Urothelium cell line (cell line): Measurements from ENCODE around the gene SYT9.
A peak's percentile ranks its signal among the peaks of the same experiment; 100 is the strongest.

Source experiments
- DNase-seq: peaks from one replicate; pipeline ENCODE4 v3.0.0; 2011; ENCODE audit warnings: low spot score, mixed read lengths
- FAIRE-seq: peaks from 2 replicates; lab custom pipeline; 2011; peaks lifted over from hg19 to GRCh38; lab: Jason Lieb, UNC

SYT9 gene

GRCh38 chr11:7270233-7270865, 18.6 kb downstream of the SYT9 start:
- FAIRE-seq = no peak

GRCh38 chr11:7272373-7272772, 20.7 kb downstream of the SYT9 start:
- no peak for DNase-seq
- FAIRE-seq = no peak

More at GRCh38 chr11:7270233-7270865, 18.6 kb downstream of the SYT9 start:
- DNase-seq = no peak

- DNase-seq (no peak), FAIRE-seq (no peak)
Observed at GRCh38 chr11:7275133-7275532, 23.4 kb downstream of the SYT9 start.

GRCh38 chr11:7278314-7278917, 26.7 kb downstream of the SYT9 start:
- FAIRE-seq (no peak), DNase-seq (peak; percentile 37)

- FAIRE-seq (no peak), DNase-seq (no peak)
Observed at GRCh38 chr11:7279676-7280075, 28.0 kb downstream of the SYT9 start.

GRCh38 chr11:7281079-7281478, 29.4 kb downstream of the SYT9 start:
- FAIRE-seq = peak; percentile 83
- peak; percentile 76 for DNase-seq

GRCh38 chr11:7281809-7282208, 30.1 kb downstream of the SYT9 start:
- DNase-seq (no peak), FAIRE-seq (no peak)

- FAIRE-seq (no peak), DNase-seq (no peak)
Observed at GRCh38 chr11:7286178-7286577, 34.5 kb downstream of the SYT9 start.

GRCh38 chr11:7291100-7291829, 39.6 kb downstream of the SYT9 start:
- FAIRE-seq = no peak
- no peak for DNase-seq

- DNase-seq (no peak), FAIRE-seq (no peak)
Observed at GRCh38 chr11:7292922-7293321, 41.2 kb downstream of the SYT9 start.

- DNase-seq = no peak
- FAIRE-seq = no peak
Observed at GRCh38 chr11:7299393-7299792, 47.7 kb downstream of the SYT9 start.

GRCh38 chr11:7300281-7300680, 48.6 kb downstream of the SYT9 start:
- FAIRE-seq = no peak
- DNase-seq = no peak

GRCh38 chr11:7303146-7303545, 51.4 kb downstream of the SYT9 start:
- DNase-seq (no peak), FAIRE-seq (no peak)

- no peak for FAIRE-seq
- DNase-seq = no peak
Observed at GRCh38 chr11:7306900-7307299, 55.2 kb downstream of the SYT9 start.

GRCh38 chr11:7307836-7308235, 56.1 kb downstream of the SYT9 start:
- DNase-seq = no peak
- FAIRE-seq = no peak

- DNase-seq = no peak
- FAIRE-seq = no peak
Observed at GRCh38 chr11:7311903-7312302, 60.2 kb downstream of the SYT9 start.

GRCh38 chr11:7314811-7315604, 63.3 kb downstream of the SYT9 start:
- DNase-seq (no peak), FAIRE-seq (no peak)

- no peak for FAIRE-seq
Observed at GRCh38 chr11:7319501-7319900, 67.8 kb downstream of the SYT9 start.

GRCh38 chr11:7320306-7320705, 68.6 kb downstream of the SYT9 start:
- FAIRE-seq (no peak), DNase-seq (no peak)

More at GRCh38 chr11:7319501-7319900, 67.8 kb downstream of the SYT9 start:
- DNase-seq = no peak

- FAIRE-seq = no peak
- no peak for DNase-seq
Observed at GRCh38 chr11:7321473-7322450, 70.1 kb downstream of the SYT9 start.
